LNCaP clone FGC (cell line): ENCODE measurements around the gene ZNF280D.

Experiments
- DNase-seq: peaks from one replicate; pipeline ENCODE4 v3.0.0-alpha.2; 2011; ENCODE audit warnings: low read depth
- H3K4me3 ChIP-seq: 2 replicates; pipeline ENCODE4 v1.5.1; 2011; ENCODE audit warnings: mild to moderate bottlenecking, low read depth, low read length, control low read depth
- TF ChIP-seq, protein P1 (sequence below): IDR thresholded peaks from 2 replicates; pipeline ENCODE4 v1.5.1; 2012; ENCODE audit warnings: mild to moderate bottlenecking; ENCODE audit not compliant: control insufficient read depth, insufficient read depth; ENCODE audit errors: extremely low read depth

Gene ZNF280D

DNA sequence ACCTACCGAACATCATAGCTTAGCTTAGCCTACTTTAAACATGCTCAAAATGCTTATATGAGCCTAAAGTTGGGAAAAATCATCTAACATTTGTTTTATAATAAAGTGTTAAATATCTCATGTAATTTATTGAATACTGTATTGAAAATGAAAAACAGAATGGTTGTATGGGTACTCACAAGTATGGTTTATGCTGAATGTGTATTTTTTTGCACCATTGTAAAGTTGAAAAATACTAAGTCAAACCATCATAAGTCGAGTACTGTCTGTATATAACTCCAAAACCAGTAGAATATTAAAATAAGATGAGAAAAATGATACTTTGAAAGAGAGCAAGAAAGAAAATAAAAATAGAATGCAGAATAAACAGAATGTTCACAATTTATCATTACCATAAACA, 115.7 kb downstream of the ZNF280D start:
- no peak overlapping the region for H3K4me3 ChIP-seq
- DNase-seq = no peak
- TF ChIP-seq, protein P1, sequence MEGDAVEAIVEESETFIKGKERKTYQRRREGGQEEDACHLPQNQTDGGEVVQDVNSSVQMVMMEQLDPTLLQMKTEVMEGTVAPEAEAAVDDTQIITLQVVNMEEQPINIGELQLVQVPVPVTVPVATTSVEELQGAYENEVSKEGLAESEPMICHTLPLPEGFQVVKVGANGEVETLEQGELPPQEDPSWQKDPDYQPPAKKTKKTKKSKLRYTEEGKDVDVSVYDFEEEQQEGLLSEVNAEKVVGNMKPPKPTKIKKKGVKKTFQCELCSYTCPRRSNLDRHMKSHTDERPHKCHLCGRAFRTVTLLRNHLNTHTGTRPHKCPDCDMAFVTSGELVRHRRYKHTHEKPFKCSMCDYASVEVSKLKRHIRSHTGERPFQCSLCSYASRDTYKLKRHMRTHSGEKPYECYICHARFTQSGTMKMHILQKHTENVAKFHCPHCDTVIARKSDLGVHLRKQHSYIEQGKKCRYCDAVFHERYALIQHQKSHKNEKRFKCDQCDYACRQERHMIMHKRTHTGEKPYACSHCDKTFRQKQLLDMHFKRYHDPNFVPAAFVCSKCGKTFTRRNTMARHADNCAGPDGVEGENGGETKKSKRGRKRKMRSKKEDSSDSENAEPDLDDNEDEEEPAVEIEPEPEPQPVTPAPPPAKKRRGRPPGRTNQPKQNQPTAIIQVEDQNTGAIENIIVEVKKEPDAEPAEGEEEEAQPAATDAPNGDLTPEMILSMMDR = no peak

DNA sequence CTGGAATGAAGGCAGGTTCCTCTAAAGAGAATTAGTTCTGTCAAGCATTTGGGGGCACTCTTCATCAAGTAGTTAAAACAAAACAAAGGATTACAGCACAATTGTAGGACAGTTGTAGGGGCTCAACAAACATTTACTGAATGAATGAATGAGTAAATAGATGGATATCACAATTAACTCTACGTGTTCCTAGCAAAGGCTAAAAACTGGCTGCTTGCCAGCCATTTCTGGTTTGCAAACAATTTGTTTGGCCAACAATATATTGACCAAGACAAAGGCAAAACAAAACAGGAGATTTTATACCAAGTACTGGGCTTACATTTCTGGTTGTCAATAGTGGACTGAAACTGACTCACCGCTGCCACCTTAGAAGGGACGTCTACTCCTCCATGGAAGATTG, 116.8 kb downstream of the ZNF280D start:
- H3K4me3 ChIP-seq = no peak overlapping the region
- TF ChIP-seq, protein P1 = 0 out of 2 replicates have a peak, but pooled peaks have one; percentile 8
- DNase-seq = peak; percentile 33

DNA sequence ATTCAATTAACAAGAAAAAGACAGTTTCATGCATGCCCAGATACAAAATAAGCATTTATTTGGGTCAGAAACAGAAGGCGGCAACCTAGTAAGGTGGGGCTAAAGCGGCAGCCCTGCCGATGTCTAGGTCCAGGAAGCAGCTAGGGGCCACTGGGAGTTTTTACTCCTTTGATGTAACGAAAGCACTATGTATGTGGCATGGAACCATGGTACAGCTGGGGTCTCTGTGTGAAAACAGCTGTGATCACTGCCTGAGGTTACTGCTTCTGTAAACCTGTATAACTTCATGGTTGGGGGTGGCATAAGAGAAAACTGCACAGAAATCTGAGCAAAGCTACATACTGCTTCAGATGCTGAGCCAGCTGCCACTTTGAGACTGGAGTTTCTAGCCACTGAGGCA, 119.5 kb downstream of the ZNF280D start:
- no peak for DNase-seq
- H3K4me3 ChIP-seq = no peak overlapping the region

GRCh38 chr15:56608993-56609392, 124.3 kb downstream of the ZNF280D start:
- no peak for DNase-seq
- TF ChIP-seq, protein P1 = no peak
- no peak overlapping the region for H3K4me3 ChIP-seq

More for the DNA sequence above, 119.5 kb downstream of the ZNF280D start:
- TF ChIP-seq, protein P1 = no peak

DNA sequence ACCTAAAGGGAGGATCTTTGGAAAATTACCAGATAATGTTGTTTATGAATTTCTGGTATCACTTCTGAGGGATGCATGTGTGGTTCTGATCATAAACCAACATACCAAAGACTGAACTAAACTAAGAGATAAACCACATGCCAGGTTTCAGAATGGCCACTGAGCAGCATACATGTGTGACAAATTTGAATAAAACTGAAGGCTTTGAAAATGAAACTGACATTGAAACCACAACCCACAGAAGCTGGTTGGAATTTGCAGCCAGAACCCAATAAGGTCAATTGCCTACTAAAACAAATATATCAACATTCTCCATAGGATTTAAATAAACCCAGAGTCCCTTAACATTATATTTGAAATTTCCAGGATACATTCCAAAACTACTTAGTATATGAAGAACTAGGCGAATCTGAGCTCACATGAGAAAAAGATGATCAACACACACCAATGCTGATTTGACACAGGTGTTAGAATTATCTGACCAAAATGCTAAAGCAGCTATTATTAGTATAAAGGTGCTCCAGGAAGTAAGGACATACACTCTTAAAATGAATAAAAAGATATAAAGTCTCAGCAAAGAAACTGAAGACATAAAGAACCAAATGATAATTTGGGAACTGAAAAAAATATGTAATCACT, 125.0 kb downstream of the ZNF280D start:
- TF ChIP-seq, protein P1 = no peak
- no peak overlapping the region for H3K4me3 ChIP-seq
- no peak for DNase-seq

DNA sequence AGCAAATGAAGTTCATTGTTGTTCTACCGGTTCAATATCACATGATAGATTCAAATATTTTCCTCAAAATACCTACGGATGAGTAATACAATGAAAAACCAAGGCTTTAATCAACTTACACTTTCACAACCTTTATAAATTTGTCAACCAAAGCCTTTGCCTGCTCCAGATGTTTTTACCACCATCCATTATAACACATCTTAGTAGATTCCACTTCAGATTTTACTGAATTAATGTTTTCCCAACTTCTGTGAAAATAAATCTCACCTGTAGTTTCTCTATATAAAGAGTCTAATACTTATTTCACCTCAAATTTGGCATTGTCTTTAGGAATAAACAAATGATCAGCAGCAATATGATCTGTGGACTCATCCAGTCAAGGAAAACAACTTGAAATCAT, 131.1 kb downstream of the ZNF280D start:
- DNase-seq = no peak
- no peak overlapping the region for H3K4me3 ChIP-seq
- TF ChIP-seq, protein P1 = no peak

DNA sequence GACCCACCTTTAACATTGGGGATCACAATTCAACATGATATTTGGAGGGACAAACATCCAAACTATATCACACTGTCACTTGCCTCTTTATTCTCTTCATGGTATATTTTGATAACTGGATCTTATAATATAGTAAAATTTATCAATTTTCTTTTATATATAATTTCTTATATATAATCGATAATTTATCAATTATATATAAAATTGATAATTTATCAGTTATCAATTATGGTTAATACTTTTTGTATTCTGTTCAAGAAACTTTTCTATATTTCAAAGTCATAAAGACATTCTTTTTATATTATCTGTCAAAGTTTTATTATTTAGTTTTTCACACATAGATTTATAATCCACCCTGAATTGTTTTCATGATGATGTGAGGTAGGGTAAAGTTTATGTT, 132.9 kb downstream of the ZNF280D start:
- DNase-seq = no peak
- H3K4me3 ChIP-seq = no peak overlapping the region
- TF ChIP-seq, protein P1 = no peak
